NCI-H82 treated with DMSO at 0.1 percent for 48 hours (cell line): Measurements from ENCODE around the gene NFYB.
"Not testable (repeated sequence)": the region's sequence is repeated elsewhere in the genome, so short reads cannot be mapped to it uniquely, and the experiment has no call there.

Experiments
- DNase-seq: peaks from one replicate; lab custom pipeline; 2025; ENCODE audit not compliant: unreplicated experiment; lab: John Stamatoyannopoulos, UW

Gene NFYB

DNA sequence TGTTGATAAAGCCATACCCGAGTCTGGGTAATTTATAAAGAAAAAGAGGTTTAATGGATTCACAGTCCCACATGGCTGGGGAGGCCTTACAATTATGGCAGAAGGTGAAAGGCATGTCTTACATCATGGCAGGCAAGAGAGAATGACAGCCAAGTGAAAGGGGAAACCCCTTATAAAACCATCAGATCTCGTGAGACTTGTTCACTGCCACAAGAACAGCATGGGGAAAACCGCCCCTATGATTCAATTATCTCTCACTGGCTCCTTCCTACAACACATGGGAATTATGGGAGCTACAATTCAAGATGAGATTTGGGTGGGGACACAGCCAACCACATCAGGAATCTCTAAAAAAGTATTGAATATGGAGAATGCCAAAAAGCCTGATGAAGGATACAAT lies 25.0 kb upstream of the NFYB start:
- not testable (repeated sequence) for DNase-seq

DNA sequence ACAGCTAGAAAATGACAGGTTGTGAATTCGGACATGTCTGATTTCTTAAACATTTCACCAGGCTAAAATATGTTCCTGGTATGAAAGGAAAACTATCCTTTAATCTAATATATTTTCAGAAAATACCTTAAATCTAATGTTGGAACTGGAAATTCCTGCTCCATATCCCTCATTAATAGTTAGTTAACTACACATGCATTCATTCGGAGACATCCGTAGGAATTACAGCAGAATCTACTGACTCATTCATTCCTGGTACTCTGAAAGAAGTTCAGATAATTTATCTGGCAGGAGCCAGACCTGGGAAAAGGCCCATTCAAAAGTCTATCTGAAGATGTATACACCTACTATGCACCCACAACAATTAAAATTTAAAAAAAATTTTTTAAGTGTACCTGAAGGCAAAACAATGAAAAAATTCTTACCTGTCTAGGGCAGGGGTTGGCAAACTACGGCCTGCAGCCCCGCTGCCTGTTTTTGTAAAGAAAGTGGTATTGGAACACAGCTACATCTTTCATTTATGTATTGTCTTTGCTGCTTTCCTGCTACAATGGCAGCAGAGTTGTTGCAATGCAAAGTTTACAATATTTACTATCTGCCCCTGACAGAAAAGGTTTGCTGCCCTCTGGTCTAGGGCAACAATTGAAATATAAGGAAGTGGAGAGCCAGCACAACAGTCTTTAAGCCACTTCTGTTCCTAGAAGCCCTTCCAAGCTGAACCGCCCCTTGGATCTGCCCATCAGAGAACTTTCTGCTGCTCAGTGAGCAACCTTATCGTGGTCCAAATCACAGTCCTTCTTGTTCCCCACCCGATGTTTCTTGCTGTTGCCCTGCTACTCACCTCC lies 17.9 kb upstream of the NFYB start:
- DNase-seq: no peak

DNA sequence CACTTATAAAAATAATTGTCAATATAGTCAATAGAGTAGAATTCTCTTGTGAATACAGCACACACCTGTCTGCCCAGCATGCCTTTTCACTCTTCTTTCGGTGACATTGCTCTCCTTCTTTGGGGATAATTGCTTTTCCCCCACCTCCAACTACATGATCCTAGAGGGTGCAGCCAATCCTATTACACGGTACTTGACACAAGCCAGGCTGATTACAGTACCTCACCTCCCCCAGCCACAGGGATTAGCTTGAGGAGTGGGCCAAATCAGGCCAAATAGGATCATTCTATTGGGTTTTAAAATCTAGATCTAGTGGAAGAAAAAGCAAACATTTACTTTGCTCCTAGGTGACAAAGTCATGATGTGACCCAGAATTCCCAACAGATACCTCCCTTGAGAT lies 16.8 kb upstream of the NFYB start:
- peak; percentile 96 for DNase-seq

DNA sequence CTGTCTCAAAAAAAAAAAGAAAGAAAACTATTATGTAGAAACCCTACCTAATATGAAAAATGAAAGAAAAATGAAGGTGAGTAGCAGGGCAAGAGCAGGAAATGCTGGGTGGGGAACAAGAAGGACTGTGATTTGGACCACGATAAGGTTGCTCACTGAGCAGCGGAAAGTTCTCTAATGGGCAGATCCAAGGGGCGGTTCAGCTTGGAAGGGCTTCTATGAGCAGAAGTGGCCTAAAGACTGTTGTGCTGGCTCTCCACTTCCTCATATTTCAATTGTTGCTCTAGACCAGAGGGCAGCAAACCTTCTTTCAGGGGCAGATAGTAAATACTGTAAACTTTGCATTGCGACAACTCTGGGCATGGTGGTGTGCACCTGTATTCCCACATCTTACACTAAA lies 16.3 kb upstream of the NFYB start:
- DNase-seq: no peak

DNA sequence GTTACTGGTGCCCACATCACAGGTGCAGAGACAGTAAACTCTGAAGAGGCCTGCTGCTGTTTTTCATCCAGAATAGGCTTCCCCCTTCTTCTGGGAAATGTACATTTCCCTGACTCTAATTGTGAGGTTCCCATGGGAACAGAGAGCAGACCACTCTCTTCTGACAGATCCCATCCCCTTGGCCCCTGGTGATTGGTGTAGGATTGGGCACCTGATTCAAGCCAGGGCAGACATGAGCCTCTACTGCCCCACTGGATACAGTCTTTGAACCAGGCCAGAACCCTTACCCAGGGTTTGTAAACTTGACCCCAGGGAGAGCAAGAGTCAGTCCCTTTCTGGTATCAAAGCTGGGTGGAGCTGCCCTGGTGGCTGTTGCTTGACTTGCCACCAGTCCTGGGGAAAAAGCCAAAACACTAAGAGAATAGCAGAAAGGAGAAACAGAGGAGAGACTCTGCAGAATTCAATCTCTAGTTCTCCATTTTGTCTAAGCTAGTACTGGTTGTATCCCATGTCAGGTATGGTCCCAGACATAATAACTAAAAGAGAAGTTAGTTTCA lies 14.8 kb upstream of the NFYB start:
- DNase-seq: no peak

DNA sequence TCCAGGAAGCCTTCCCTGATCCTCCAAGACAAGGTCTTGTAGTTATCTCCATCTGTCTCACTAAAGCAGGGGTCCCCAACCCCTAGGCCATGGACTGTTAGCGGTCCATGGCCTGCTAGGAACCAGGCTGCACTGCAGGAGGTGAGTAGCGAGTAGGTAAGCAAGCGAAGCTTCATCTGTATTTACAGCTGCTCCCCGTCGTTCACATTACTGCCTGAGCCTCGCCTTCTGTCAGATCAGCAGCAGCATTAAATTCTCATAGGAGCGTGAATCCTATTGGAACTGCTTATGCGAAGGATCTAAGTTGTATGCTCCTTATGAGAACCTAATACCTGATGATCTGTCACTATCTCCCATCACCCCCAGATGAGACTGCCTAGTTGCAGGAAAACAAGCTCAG lies 12.4 kb upstream of the NFYB start:
- peak; percentile 66 for DNase-seq

DNA sequence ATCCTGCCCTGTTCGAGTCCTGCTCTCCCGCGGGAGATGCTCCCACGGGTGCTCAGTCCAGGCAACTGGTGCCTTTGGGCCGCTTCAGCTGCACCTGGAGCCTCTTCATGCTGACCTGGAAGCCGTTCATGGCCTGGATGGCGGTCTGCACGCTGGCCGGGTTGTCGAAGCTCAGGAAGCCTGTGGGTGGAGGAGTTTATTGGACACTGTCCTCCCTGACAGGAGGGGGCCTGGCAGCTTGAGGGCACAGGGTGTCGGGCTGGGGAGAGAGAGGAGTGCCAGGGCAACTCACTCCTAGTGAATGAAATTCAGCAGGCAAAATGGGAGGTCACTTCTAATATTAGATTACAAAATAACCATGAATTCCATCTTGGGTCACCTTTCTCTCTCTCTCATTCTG lies 9.3 kb upstream of the NFYB start:
- no peak for DNase-seq

DNA sequence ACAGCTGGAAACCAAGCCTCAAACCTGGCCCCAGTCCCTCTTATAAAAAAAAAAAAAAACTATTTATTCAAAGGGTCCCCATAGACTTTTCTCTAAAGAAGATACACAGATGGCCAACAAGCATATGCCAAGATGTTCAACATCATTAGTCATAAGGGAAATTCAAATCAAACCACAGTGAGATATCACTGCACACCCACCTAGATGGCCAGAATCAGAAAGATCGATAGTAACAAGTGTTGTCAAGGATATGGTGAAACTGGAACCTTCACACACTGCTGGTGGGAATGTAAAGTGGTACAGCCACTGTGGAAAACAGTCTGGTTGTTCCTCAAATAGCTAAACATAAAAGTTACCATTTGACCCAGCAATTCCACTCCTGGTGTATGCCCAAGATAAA lies 5.9 kb upstream of the NFYB start:
- DNase-seq: no peak

DNA sequence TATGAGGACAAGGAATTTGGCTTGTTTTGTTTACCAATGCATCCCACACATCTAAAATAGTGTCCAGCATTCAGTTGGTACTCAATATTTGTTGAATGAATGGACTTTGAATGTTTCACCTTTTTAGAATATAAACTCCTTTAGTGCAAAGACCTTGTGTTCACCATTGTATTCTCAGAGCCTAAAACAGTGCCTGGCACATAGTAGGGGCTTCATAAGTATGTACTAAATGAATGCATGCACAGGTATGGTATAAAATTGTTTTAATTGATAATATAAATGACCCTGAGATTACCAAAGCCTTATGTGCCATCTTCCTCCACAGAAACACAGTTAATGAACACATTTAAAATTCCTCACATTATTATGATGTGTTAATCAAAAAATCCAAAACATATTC lies 5.0 kb upstream of the NFYB start:
- no peak for DNase-seq

DNA sequence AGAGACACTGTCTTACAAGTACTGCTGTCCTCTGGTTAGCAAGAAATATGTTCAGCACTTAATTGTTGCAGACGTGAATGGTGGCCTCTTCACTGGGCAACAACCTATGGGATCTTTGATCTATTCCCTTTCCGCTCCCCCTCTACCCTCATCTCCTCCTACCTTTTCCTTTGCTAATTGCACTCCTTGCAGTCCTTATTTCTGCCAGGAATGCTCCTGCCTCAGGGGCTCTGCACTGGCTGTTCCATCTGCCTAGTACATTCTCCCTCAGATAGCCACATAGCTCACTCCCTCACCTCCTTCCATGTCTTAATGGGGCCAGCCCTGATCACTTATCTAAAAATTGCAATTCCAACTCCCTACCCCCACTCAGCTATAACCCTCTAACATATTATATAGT lies 4.5 kb upstream of the NFYB start:
- DNase-seq: no peak

DNA sequence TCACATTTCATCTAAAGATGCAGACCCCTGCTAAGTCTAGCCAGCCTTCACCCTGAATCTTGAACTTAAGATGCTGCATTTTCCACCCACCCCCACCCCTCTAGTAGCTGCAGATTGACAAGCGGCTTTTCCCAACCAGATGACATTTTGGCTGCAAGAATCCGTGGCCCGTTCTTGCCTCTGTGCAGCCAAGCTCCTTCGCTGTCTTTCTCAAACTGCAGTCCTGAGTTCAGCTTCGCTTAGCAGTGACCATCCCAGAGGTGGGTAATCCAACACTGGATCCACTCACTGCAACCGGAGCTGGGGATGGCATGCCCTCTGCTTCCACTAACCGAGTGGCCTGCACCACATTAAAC lies 765 bp upstream of the NFYB start:
- no peak for DNase-seq

DNA sequence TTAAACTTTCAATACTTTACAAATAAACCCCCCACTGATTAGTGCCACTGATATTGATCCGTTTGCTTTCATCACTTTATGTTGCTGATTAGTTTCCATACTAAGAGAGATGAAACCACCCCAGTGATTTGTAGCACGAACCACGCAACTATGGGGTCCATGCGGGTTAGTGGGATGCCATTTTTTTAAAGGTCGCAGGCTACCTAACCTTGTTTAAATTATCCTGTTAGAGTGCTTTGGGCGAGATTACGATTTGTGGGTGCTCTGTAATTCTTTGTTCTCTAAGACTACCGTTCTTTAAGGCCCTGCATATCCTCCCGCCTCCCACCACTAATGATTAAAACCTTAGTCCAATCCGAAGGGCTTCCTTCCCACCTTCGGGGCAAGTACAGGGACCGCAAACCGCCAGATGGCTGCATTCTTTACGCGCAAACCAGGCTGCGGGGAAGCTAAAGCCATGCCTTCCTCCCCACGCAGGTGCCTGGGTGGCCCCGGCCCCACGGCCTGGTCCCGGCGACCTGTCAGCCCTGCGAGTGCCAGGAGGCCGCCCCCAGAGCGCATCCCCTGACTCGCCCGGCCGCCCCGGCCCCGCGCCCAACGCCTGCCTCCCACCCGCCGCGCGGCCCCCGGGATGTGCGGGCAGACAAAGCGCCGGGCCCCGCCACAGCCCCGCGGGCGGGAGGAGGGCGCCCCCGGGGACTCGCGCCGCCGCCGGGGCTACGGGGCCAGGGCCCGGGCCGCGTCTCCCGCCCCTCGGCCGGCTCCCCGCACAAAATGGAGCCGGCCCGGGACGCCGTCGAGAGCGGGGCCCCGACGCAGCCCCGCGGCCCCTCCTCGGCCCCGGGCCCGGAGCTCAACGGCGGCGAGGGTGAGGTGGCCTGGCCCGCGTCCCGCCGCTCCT lies 759 bp downstream of the NFYB start:
- DNase-seq: peak; percentile 60

DNA sequence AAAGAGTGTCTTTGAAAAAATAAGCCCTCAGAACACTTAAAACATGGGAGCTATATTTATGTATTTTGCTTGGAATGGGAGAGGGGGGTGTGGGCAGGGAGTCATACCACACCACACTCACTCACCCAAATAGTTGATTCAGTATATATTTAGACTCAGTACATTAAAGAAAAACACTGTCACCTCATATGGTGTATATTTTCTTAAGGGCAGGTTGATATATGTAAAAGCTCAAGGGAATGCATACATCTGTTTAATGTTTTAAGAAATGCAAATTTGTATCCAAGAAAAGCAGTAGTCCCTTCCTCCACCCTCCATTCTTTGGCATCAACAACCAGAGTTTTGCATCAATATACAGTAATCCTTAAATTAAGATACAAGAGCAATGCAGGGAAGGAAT lies 1.4 kb downstream of the NFYB start:
- no peak for DNase-seq

DNA sequence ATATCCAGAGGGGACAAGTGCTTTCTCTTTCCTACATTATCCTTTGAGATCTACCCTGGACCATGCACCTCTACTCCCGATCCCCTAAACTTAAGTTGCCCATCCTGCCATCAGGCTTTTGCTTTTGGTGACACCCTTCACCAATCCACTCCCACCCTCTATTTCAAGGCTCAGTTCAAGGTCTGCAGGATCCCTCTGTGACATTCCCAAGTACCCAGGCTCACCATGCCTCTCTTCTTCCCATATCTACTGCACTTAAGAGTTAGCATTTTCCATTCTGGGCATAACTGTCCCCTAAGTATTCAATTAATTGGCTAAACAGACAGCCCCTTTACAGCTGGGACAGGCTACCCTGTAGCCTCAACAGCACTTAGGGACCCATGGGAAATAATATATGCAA lies 3.1 kb downstream of the NFYB start:
- DNase-seq: no peak

DNA sequence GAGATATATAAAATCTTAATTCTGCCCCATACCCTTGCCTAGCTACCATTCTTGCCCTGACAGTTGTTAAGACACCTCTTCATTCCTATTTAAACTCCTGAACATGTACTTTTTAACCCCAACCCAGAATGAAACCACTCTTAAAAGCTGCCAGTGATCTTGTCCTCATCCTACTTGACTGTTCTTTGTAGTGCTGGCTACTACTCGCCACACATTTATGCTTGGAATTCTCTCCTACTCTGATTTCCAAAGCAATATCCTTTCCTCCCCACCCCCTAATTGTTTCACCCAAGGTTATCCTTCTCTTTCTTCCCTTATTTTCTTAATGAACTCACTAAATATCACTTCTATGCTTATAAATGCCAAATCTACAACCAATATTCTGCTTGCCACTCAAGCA lies 4.1 kb downstream of the NFYB start:
- DNase-seq: no peak

DNA sequence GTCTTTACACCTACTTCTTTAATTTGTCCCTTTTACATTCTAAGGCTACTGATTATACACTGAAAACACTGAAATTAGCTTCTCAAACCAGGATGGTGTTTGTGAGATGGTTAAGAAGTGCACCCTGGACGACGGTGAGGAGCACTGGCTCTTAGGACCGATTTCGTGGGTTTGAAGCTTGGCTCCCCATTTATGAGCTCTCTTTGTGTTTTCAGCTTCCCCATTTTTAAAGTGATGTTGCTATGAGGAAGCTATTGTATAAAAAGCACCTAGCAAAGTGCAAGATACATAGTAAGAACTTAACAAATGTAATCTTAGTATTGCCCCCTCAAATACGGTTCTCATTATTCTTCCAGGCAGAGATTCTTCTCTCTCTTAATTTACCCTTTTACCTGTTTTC lies 4.7 kb downstream of the NFYB start:
- DNase-seq: no peak

DNA sequence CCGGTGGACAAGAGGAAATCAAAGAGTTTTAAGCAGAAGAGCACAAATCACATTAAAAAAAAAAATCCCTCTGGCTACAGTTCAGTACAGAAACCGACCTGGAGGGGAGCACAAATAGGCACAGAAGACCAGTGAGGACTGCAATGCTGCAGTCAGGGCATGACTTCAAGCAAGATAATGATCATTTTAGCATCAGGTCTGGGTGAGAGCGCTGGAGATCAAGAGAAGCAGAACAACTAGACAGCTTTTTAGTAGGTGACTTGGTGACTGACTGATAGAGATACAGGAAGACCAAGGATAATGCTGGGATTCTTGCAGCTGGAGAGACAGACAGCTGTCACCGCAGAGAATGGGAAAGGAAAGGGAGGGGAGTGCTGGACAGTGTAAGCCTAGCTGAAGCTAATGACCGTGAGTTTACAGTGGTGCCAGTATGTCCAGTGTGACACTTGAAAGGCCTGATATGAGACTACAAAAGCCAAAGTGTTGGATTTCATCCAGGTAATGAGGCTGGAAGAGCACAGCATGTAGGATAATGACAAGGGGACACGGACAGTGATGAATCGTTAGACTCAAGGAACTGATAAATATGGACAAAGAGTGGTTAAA lies 5.6 kb downstream of the NFYB start:
- DNase-seq: peak; percentile 39

DNA sequence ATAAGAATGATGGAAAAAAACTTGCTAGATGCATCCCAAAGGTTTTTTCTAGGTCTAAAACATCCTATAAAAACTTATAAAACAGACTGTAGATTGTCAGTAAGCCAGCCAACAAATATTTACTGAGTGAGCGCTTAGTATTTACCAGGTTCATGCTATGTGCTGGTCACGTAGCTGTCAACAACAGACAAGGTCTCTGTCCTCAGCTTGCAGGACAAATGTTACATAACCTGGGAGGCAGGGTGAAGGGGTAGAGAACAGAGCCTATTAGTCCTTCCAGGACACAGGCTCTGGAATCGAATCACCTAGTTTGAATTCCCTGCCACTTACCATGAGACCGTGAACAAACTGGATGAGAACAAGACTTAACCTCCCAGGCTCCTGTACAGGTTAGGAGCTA lies 6.4 kb downstream of the NFYB start:
- no peak for DNase-seq

DNA sequence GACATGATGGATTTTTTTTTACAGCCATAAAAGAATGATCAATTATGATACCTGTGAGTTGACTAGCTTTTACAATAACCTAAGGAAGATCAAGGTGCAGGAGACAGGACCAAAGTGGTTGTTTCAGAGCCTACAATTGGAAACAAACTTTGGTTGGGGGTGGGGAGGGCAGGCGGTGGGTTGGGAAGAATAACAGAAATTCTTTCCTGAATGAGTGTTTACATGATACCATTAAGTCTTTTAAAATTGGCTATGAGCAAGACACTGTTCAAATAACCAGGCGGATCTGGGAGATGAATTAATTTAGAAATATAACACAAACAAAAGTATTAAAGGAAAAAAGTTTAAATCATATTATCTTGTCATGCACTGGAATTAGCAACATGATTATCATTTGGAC lies 7.2 kb downstream of the NFYB start:
- no peak for DNase-seq

DNA sequence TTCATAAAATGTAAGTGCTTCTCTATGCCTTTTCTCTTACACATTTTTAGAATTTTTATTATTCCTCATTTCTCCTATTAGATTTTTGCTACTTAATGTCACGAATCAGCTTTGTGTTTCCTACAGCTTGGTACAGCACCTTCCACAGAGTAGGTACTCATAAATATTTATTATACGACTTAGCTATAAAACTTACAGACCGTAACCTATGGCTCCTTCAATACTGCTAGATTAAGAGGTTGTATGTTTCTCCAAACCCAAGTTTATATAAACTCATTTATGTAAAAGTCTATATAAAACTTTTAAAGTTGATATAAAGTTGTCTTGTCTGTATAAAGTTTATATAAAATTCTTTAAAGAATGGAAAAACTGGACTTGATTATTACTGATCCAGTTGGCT lies 11.5 kb downstream of the NFYB start:
- no peak for DNase-seq

DNA sequence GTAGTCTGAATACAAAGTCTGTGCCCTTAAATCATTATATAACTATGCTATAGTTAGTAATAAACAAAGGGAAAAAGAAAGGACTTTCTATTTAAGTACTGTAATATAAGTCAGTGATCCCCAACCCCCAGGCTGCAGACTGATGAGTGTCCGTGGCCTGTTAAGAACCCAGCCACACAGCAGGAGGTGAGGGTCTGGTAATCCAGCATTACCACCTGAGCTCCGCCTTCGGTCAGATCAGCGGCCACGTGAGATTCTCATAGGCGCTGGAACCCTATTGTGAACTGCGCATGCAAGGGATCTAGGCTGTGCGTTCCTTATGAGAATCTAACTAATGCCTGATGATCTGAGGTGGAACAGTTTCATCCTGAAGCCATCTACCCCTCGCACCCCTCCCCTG lies 15.7 kb downstream of the NFYB start:
- no peak for DNase-seq

DNA sequence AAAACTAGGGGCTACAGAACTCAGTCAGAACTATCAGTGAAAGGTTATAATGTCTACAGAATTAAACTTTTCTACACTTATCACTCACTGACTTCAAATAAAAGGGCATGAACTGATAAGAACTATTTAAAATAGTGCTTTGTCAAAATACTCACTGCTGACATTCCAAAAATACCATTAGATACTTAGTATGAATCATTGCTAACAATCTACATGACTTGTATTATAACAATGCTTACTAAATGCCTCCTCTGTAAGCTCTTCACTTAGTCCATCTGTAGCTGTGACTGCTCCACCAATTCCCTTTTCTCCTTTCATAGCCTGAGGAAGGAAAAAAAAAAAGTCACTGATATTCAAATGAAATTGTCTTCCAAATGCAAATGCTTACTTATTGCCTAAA lies 17.0 kb downstream of the NFYB start:
- DNase-seq: no peak
